ENCODE data around the gene CDH13.

CDH13 gene

DNA sequence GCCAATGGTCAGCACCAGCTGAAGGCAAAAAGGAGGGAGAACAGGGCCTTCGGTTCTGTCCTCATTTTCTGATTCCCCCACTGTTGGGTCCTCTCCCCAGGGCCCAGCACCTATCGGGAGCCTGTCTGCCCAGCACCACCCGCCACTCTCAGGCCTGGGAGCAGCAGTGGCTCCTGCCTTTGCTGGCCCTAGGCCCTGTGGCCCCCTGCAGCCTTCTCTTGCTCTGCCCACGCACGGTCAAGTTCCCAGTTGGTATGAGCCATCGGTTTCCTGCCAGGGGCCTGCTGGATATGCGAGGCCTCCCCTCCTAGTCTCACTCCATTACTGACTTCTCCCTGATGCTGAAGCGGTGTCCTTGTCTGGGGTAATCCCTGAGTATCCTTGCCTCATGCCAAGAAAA lies 1218.5 kb downstream of the CDH13 start:
- TF ChIP-seq, protein P1, sequence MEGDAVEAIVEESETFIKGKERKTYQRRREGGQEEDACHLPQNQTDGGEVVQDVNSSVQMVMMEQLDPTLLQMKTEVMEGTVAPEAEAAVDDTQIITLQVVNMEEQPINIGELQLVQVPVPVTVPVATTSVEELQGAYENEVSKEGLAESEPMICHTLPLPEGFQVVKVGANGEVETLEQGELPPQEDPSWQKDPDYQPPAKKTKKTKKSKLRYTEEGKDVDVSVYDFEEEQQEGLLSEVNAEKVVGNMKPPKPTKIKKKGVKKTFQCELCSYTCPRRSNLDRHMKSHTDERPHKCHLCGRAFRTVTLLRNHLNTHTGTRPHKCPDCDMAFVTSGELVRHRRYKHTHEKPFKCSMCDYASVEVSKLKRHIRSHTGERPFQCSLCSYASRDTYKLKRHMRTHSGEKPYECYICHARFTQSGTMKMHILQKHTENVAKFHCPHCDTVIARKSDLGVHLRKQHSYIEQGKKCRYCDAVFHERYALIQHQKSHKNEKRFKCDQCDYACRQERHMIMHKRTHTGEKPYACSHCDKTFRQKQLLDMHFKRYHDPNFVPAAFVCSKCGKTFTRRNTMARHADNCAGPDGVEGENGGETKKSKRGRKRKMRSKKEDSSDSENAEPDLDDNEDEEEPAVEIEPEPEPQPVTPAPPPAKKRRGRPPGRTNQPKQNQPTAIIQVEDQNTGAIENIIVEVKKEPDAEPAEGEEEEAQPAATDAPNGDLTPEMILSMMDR (IDR thresholded peaks at IDR 0.05; ENCODE audit: low read depth, low read length), result no peak
- no peak overlapping the region for H3K4me3 ChIP-seq (ENCODE audit: low read depth, low read length)

DNA sequence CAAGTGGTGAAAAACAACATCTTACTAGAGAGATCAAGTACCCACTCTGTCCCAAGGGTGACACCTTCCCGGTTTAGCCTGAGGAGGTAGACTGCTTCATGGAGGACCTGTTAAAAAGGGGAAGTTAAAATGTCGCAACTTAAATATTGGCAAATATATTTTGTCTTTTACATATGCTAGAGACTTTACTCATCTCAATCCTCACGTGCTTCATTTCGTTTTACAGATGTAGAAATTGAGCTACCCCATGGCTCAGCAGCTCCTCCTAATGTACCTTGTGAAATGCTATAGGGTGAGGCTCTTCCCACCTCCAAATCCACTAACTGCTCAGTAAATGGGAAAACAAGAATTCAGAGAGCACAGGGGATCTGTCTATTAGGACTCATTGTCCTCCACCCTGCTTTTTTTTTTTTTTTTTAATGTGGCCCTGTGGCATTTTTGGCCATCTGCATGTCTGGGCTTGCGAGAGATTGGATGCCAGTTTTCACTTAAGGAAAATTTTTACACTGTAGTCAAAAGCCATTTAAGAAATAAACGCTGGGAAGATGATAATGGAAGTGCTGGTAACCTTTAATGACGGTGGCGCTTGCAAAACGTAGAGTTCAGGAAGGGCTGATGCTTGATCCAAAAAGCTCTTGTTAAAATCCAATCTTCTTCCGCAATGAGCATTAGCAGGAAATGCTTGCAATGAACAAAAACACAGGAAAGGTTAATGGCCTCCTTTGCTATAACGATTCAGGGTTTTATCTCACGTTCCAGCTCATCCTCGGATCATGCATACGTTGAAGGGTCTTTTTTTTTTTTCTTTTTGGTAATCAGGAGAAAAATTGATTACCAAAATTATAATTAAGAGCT lies 1220.8 kb downstream of the CDH13 start:
- H3K4me3 ChIP-seq (ENCODE audit: low read depth, low read length), result no peak overlapping the region

DNA sequence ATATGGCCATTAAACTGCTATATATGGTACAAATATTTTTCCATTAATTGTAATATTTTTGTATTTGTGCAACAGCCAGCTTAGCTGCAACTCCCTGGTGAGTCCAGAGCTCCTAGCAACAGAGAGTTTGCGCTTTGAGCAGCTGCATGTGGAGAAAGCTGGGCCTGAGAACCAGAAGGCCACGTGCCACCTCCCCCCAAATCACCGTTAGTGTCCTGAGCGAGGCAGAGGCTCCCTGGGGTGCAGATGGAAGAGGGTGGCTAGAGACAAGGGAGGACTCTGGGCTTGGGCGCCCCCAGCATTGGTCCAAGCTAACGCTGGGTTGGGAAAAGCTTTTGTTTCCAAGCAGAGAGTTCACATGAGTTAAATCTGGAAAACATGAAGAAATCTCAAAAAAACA lies 1222.7 kb downstream of the CDH13 start:
- TF ChIP-seq, protein P1 (IDR thresholded peaks at IDR 0.05; ENCODE audit: low read depth, low read length), result no peak
- H3K4me3 ChIP-seq (ENCODE audit: low read depth, low read length), result no peak overlapping the region

More for the DNA sequence above, 1220.8 kb downstream of the CDH13 start:
- TF ChIP-seq, protein P1 (IDR thresholded peaks at IDR 0.05; ENCODE audit: low read depth, low read length), result no peak
